ENCODE results near the gene DLX4. TPM values are rescaled to one million over a fixed set of nuclear protein-coding genes. Genes with fewer than 3 reads are reported as not detected.

DLX4 gene
- total and polyA plus RNA-seq, 2 of the 4 experiments (the other 2 are of a cell fraction) = not detected

DNA sequence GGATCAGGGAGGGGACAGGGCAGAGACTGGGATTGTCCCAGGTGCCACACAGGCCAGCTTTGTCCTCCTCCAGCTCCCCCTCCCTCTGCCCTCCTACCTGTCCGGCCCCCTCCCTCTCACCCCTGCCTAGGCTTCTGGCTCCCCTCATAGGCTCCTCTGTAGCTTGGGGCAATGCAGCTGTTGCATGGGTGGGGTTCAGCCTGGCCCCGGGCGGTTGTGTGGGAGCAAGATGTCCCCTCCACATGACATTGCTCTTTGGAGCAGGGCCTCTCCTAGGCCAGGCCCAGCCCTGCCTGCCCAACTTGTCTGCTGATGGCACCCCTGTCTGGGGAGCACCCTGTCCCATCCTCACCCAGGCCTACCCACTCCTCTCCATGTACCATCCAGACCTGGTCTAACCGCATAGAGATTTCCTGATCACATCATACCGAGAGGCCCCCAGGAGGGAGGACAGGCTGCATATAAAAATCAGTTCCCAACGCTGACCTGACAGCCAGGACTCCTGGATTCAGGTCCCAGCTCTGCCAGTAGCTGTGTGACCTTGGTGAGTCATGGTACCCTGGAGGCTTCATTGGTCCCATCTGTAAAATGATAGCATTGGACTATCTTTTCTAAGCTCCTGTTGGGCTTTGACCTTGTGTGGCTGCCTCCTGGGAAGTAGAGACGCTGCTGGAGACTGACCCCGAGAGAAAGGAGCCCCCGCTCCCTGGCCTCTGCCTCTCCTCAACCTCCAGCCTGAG lies 48.8 kb upstream of the DLX4 start:
- TF ChIP-seq, protein P1, sequence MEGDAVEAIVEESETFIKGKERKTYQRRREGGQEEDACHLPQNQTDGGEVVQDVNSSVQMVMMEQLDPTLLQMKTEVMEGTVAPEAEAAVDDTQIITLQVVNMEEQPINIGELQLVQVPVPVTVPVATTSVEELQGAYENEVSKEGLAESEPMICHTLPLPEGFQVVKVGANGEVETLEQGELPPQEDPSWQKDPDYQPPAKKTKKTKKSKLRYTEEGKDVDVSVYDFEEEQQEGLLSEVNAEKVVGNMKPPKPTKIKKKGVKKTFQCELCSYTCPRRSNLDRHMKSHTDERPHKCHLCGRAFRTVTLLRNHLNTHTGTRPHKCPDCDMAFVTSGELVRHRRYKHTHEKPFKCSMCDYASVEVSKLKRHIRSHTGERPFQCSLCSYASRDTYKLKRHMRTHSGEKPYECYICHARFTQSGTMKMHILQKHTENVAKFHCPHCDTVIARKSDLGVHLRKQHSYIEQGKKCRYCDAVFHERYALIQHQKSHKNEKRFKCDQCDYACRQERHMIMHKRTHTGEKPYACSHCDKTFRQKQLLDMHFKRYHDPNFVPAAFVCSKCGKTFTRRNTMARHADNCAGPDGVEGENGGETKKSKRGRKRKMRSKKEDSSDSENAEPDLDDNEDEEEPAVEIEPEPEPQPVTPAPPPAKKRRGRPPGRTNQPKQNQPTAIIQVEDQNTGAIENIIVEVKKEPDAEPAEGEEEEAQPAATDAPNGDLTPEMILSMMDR (conservative IDR thresholded peaks at IDR 0.05; ENCODE audit: low read depth, low read length) = no peak
- no peak for TF ChIP-seq MXI1 (IDR thresholded peaks at IDR 0.05; ENCODE audit: borderline replicate concordance, low read depth, low read length)
- TF ChIP-seq, protein P2, sequence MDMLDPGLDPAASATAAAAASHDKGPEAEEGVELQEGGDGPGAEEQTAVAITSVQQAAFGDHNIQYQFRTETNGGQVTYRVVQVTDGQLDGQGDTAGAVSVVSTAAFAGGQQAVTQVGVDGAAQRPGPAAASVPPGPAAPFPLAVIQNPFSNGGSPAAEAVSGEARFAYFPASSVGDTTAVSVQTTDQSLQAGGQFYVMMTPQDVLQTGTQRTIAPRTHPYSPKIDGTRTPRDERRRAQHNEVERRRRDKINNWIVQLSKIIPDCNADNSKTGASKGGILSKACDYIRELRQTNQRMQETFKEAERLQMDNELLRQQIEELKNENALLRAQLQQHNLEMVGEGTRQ (IDR thresholded peaks at IDR 0.05; ENCODE audit: low read depth, low read length) = no peak
- no peak for TF ChIP-seq NFE2L2 (IDR thresholded peaks at IDR 0.05; ENCODE audit: low read depth, low read length)
- no peak for TF ChIP-seq CEBPB (IDR thresholded peaks at IDR 0.05; ENCODE audit: low read depth, low read length)
- no peak for TF ChIP-seq POLR2A (IDR thresholded peaks at IDR 0.05; ENCODE audit: low read depth, low read length)
- no peak for TF ChIP-seq MAFK (IDR thresholded peaks at IDR 0.05; ENCODE audit: low read depth, low read length)
- TF ChIP-seq SMC3 (IDR thresholded peaks at IDR 0.05; ENCODE audit: low read depth, low read length) = no peak
- 55% methylated on average over 4 of the region's 9 CpGs; no CpG with 5 or more reads in 1 of the 2 experiments for WGBS, 2 experiments (ENCODE audit: extremely low coverage in 2 of 2, insufficient read length in 1 of 2)
- H3K23ac ChIP-seq (ENCODE audit: low read depth, low read length) = no peak overlapping the region
- no peak overlapping the region for H2AK5ac ChIP-seq (ENCODE audit: low read depth, low read length)
- ChIA-PET CTCF (no interaction called here), POLR2A (ENCODE audit: unreplicated experiment) (no interaction called here)
- BruUV-seq (replicated peaks) = no TSS peak
- no peaks in the 10 kb centered on the region for H3K9me1 ChIP-seq (ENCODE audit: insufficient read depth, low read length)
- DNase-seq (no peak), ATAC-seq (ENCODE audit: low read depth) (no peak)
- H2BK20ac ChIP-seq (ENCODE audit: low read depth, low read length) = no peak overlapping the region
- in situ Hi-C loops (cut with MboI; ENCODE audit: low sequenced_read_pairs) (no loop called here), dilution Hi-C loops (cut with HindIII; ENCODE audit: low sequenced_read_pairs, unreplicated experiment) (no loop called here), intact Hi-C loops (cut with micrococcal nuclease) (no loop called here)
- H3K4me2 ChIP-seq (ENCODE audit: low read depth, low read length) = no peak overlapping the region
- H3K4ac ChIP-seq (ENCODE audit: low read depth, low read length) = no peak overlapping the region
- H3K27me3 ChIP-seq (ENCODE audit: control insufficient read depth, insufficient read depth, low read length) = peaks cover 81% of the 10 kb centered on the region
- H3K4me3 ChIP-seq (ENCODE audit: insufficient read depth, low read depth, low read length) = no peak overlapping the region
- no peak overlapping the region for H3K9ac ChIP-seq (ENCODE audit: low read depth, low read length)
- H3K27ac ChIP-seq (ENCODE audit: insufficient read depth, low read length) = no peak overlapping the region
- no peak overlapping the region for H2AFZ ChIP-seq (replicated peaks; ENCODE audit: low read length, poor library complexity)
- no peak overlapping the region for H2BK120ac ChIP-seq (ENCODE audit: low read depth, low read length)
- H4K8ac ChIP-seq (ENCODE audit: low read depth in 2 of 2, low read length in 2 of 2) = no peak overlapping the region
- H3K79me1 ChIP-seq (ENCODE audit: low read depth in 1 of 2, low read length in 2 of 2) = no peaks in the 10 kb centered on the region
- H3K14ac ChIP-seq (replicated peaks; ENCODE audit: low read depth, low read length) = no peak overlapping the region
- no peak overlapping the region for H4K91ac ChIP-seq (ENCODE audit: insufficient read depth, low read depth, low read length)
- no peak overlapping the region for H2BK5ac ChIP-seq (ENCODE audit: low read depth, low read length, poor library complexity, severe bottlenecking)
- no peaks in the 10 kb centered on the region for H3K4me1 ChIP-seq (ENCODE audit: control insufficient read depth, insufficient read depth, low read length)
- no peak overlapping the region for H4K5ac ChIP-seq (ENCODE audit: low read depth, low read length)
- H4K20me1 ChIP-seq (ENCODE audit: insufficient read depth, low read length) = no peaks in the 10 kb centered on the region
- H3K56ac ChIP-seq (ENCODE audit: extremely low read depth, insufficient read depth, low read length) = no peak overlapping the region
- H3K9me3 ChIP-seq (ENCODE audit: control insufficient read depth, insufficient read depth, low read length) = no peaks in the 10 kb centered on the region; the same call in 1 of the 2 replicates
- no peak overlapping the region for H3K18ac ChIP-seq (ENCODE audit: low read depth, low read length)
- H2BK15ac ChIP-seq (ENCODE audit: low read depth, low read length) = no peak overlapping the region
- H3K36me3 ChIP-seq (ENCODE audit: control insufficient read depth, insufficient read depth, low read length) = no peaks in the 10 kb centered on the region
- no peak overlapping the region for H2AK9ac ChIP-seq (replicated peaks; ENCODE audit: low read depth, low read length, poor library complexity)

All from IMR-90 (cell line).